GM21576 (cell line): ENCODE data around the gene WBP1.
A peak's percentile ranks its signal among the peaks of the same experiment; 100 is the strongest.
"Not testable (repeated sequence)": the region's sequence is repeated elsewhere in the genome, so short reads cannot be mapped to it uniquely, and the experiment has no call there.

Source experiments
- ATAC-seq: cut with Tn5 transposase; IDR thresholded peaks from one replicate; pipeline ENCODE4 v1.9.1; 2021; ENCODE audit warnings: mild to moderate bottlenecking, moderate library complexity; ENCODE audit not compliant: unreplicated experiment

The WBP1 gene

GRCh38 chr2:74481431-74481830, 23.2 kb downstream of the WBP1 start:
- no peak for ATAC-seq

- peak; percentile 30 for ATAC-seq
Observed at GRCh38 chr2:74481961-74482800, 23.9 kb downstream of the WBP1 start.

GRCh38 chr2:74482801-74483674, 24.8 kb downstream of the WBP1 start, which contains the start of the genes CCDC142 and TTC31:
TSS of gene CCDC142 (minus strand) at chr2:74482998. CDS start at chr2:74482837, 161 bp downstream.
TSS of gene TTC31 (plus strand) at chr2:74483081. CDS start at chr2:74483096, 15 bp downstream.
- ATAC-seq: peak; percentile 87

GRCh38 chr2:74483675-74484164, 25.5 kb downstream of the WBP1 start:
- not testable (repeated sequence) for ATAC-seq

- no peak for ATAC-seq
Observed at GRCh38 chr2:74486141-74486540, 27.9 kb downstream of the WBP1 start.

- ATAC-seq: no peak
Observed at GRCh38 chr2:74488643-74489481, 30.6 kb downstream of the WBP1 start.

- no peak for ATAC-seq
Observed at GRCh38 chr2:74489906-74490305, 31.7 kb downstream of the WBP1 start.

GRCh38 chr2:74491648-74492544, 33.7 kb downstream of the WBP1 start:
- ATAC-seq: no peak

- ATAC-seq: no peak
Observed at GRCh38 chr2:74493546-74493945, 35.3 kb downstream of the WBP1 start.

GRCh38 chr2:74495440-74495839, 37.2 kb downstream of the WBP1 start:
- no peak for ATAC-seq

- no peak for ATAC-seq
Observed at GRCh38 chr2:74496997-74497776, 38.9 kb downstream of the WBP1 start.

- ATAC-seq: no peak
Observed at GRCh38 chr2:74497777-74498499, 39.7 kb downstream of the WBP1 start.

- ATAC-seq: no peak
Observed at GRCh38 chr2:74498500-74499266, 40.4 kb downstream of the WBP1 start.

- no peak for ATAC-seq
Observed at GRCh38 chr2:74499267-74499939, 41.2 kb downstream of the WBP1 start, which contains the start of gene LBX2. TSS of gene LBX2 (minus strand) at chr2:74499603. CDS start at chr2:74499537, 66 bp downstream.

GRCh38 chr2:74499940-74500577, 41.8 kb downstream of the WBP1 start:
- ATAC-seq: no peak

GRCh38 chr2:74500578-74500946, 42.3 kb downstream of the WBP1 start:
- ATAC-seq: no peak
